ENCODE data around the gene ISG15.
"Not testable (repeated sequence)": the region's sequence is repeated elsewhere in the genome, so short reads cannot be mapped to it uniquely, and the experiment has no call there.

- not testable (repeated sequence) for TF ChIP-seq CTCF (conservative IDR thresholded peaks at IDR 0.05; ENCODE audit: low read length); EZH2phosphoT487 (IDR thresholded peaks at IDR 0.05; ENCODE audit: borderline replicate concordance)
Measured at GRCh38 chr1:994546-994945, 18.8 kb upstream of the ISG15 start.

Data from Loucy (cell line).